GM12878 (cell line): ENCODE data around the gene CD82. TPM values are rescaled to one million over a fixed set of nuclear protein-coding genes. Genes with fewer than 3 reads are reported as not detected.
A peak's percentile ranks its signal among the peaks of the same experiment; 100 is the strongest.

Experiments
- CBX5 ChIP-seq: sonication (generic); IDR thresholded peaks from 2 replicates; pipeline ENCODE4 v1.6.1; 2016; ENCODE audit warnings: low read depth, moderate library complexity, mild to moderate bottlenecking, inconsistent platforms
- HSF1 ChIP-seq: fragments of 150-350 bp; IDR thresholded peaks from 2 replicates; pipeline ENCODE4 v1.6.1; 2014; ENCODE audit warnings: mild to moderate bottlenecking, low read depth, low read length
- RELB ChIP-seq: fragments of 450-650 bp; IDR thresholded peaks from 2 replicates; pipeline ENCODE4 v1.6.1; 2017; ENCODE audit warnings: low read depth, mild to moderate bottlenecking, moderate library complexity
- YBX1 ChIP-seq: fragments of 450-650 bp; IDR thresholded peaks from 2 replicates; pipeline ENCODE4 v1.6.1; 2016; ENCODE audit warnings: antibody characterized with exemption
- YY1 ChIP-seq: IDR thresholded peaks from 2 replicates; pipeline ENCODE4 v1.6.1; 2011; ENCODE audit warnings: low read depth, mild to moderate bottlenecking, low read length
- polyA plus RNA-seq, 11 experiments: library from polyadenylated mRNA; depleted of rRNA in 4 of 11; unstranded in 6 of 11; stranded (reverse) in 5 of 11; fragments of >200 nt; fragmentation: Nextera tagmentation in 4 of 11; fragmentation: Illumina TruSeq in 1 of 11; extraction: Ambion mirVana in 4 of 11; extraction: Trizol in 1 of 11; gene quantifications; 1 replicate in 1 of 11; 2 replicates in 10 of 11; pipeline versions ENCODE4 v1.2.1 to v1.2.3, GENCODE V29; 2011 to 2016; ENCODE audit warnings: inconsistent platforms in 2 of 11, missing spikeins in 2 of 11, low read depth in 1 of 11
- total RNA-seq, 4 experiments: library from RNA; depleted of rRNA in 3 of 4; stranded (reverse); fragments of >200 nt in 3 of 4; fragmentation: Illumina TruSeq in 1 of 4; extraction: Trizol in 1 of 4; gene quantifications; 2 replicates each; pipeline versions ENCODE4 v1.2.1 to v1.2.3, GENCODE V29; 2013 to 2021

Gene CD82
- total and polyA plus RNA-seq, 10 of the 15 experiments (the other 5 are each of a cell fraction or from before 2014, with no cell fraction given) = 5.2 to 180 (median 84.7) TPM

GRCh38 chr11:44627911-44628729 is 62.7 kb downstream of the CD82 start (continued):
- TF ChIP-seq HSF1 (no peak), RELB (0 out of 2 replicates have a peak, but pooled peaks have one; percentile 28), CBX5 (no peak), YBX1 (no peak), YY1 (no peak)
